Middle frontal gyrus (tissue), 1 donor: ENCODE data around the gene CCT6B.
"Not testable (repeated sequence)": the region's sequence is repeated elsewhere in the genome, so short reads cannot be mapped to it uniquely, and the experiment has no call there.

Source experiments
- DNase-seq: peaks from one replicate; pipeline ENCODE4 v3.0.0-alpha.2; 2015; ENCODE audit warnings: low spot score; ENCODE audit errors: extremely low spot score

Gene CCT6B

DNA sequence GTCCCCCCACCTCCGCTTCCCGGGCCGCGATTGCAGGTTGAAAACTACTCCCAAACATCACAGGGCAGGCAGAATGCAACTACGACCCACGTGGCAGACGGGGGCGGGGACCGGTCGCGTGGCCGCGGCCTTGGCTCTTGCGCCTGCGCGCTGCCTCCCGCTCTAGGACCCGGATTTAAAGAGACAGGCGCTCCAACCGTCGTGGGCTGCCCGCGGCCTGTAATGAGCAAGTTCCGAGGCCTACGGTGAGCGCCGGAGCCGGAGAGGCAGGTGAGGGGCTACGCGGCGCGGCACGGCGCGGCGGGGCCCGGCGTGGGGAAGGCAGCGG, 19.1 kb upstream of the CCT6B start, which contains the start of gene LIG3:
TSS of gene LIG3 (plus strand) at position 160 of the 328 bp plus-strand sequence. CDS start 2,494 bp downstream, outside the sequence.
- DNase-seq = peak; percentile 88

DNA sequence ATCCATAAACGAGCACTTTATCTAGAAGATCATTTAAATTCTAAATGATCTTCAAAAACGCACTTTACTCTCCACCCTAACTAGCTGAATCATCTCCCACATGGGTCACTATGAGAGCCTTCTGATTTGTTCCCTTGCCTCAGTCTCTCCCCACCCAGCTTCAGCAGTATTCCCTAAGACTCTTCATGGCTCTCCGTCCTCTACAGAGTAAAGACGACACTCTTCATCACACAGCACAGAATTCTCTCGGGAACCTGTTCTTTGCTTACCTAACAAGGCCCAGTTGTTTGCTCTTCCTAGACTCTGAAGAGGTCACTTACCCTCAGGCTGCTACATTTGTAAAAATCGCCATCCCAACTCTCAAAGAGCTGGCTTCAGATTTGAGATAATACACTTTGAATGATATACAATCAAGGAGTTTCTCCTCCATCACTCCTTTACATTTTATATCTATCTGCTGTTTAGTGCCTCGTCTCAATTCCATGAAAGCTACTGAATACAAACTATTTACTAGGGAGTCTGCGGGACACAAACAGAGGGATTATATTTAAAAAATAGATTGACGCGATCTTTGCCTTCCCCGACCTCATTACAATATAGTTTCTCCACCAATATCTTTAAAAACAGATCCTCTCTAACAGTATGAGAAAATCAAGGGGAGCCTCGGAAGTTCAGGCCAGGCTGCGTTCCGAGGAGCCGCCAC, 18.5 kb upstream of the CCT6B start:
- DNase-seq = no peak

DNA sequence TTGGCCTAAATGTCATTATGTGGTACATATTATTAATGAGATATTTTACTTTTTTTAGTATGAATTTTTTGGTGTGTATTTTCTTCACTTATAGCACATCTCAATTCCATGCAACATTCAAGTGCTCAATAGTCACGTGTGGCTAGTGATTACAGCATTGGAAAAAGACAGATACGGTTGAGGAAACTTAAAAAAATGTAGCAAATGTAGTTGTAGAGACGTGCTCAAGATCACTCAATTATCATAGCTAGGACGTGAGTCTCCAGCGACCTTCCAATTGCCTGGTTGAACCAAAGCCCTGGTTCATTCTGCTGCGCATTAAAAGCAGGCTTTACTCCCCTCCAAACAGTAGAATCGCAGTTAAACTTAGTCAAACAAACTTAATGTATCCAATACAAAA, 17.9 kb upstream of the CCT6B start:
- DNase-seq = no peak

GRCh38 chr17:34974794-34975785, 13.8 kb upstream of the CCT6B start:
- no peak for DNase-seq

- DNase-seq = no peak
These were observed 12.9 kb upstream of the CCT6B start for GRCh38 chr17:34974179-34974578.

GRCh38 chr17:34958438-34958837, 2.8 kb downstream of the CCT6B start:
- no peak for DNase-seq

DNA sequence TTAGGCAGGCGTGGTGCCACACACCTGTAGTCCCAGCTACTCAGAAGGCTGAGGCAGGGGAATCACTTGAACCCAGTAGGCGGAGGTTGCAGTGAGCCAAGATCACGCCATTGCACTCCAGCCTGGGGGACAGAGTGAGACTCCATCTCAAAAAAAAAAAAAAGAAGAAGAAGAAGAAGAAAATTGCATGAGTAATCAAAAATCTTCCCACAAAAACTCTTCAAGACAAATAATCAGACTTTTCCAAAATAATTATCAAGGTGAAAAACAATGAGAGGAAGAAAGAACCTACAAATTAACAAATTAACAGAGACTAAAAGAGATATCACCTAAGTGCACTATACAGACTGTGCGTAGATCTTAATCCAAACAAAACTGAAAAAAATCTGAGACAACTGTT, 10.5 kb downstream of the CCT6B start:
- not testable (repeated sequence) for DNase-seq

DNA sequence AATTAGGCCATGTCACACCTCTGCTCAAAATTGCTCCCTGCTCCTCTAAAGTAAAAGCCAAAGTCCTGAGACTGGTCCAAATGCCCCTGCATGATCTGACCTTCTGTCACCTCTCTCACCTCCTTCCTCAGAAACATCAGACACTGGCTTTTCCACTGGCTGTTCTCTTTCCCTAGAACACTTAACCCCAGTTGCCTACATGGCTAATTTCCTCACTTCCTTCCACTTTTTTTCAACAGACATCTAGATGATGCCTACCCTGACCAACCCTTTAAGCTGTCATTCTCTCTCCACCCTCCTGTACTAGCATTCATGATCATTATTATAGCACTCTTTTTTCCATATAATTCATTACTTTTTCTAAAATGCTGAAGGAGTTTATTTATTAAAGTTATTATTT, 31.0 kb downstream of the CCT6B start:
- no peak for DNase-seq

- no peak for DNase-seq
These were observed 34.6 kb downstream of the CCT6B start for GRCh38 chr17:34926661-34927060.

DNA sequence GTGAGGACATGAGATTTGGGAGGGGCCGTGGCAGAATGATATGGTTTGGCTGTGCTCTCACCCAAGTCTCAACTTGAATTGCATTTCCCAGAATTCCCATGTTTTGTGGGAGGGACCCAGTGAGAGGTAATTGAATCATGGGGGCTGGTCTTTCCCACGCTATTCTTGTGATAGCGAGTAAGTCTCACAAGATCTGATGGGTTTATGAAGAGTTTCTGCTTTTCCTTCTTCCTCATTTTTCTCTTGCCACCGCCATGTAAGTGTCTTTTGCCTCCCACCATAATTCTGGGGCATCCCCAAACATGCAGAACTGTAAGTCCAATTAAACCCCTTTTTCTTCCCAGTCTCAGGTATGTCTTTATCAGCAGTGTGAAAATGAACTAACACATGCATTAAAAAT, 40.6 kb downstream of the CCT6B start:
- no peak for DNase-seq

GRCh38 chr17:34917381-34917780, 43.9 kb downstream of the CCT6B start:
- no peak for DNase-seq

- no peak for DNase-seq
These were observed 45.1 kb downstream of the CCT6B start for GRCh38 chr17:34916120-34916519.

DNA sequence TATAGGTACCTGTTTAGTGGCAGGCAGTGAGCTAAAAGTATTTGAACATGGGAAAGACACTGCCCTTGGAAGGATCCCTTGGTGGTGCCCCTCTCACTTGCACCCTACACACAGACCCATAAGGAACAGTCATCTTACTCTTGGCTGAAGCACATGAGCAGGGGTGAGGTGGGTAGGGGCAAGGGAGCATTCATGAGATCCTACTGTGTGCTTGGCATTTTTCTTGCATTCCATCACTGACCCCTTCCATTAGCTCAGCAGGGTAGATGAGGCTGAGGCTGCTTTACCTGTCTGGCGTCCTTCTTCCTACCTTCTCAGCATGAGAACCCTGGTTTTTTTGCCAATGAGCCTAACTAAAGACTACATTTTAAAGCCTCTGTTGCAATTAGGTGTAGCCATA, 48.3 kb downstream of the CCT6B start:
- no peak for DNase-seq

- no peak for DNase-seq
These were observed 52.2 kb downstream of the CCT6B start for GRCh38 chr17:34909040-34909439.

GRCh38 chr17:34902831-34903547, 58.3 kb downstream of the CCT6B start:
- DNase-seq = no peak

DNA sequence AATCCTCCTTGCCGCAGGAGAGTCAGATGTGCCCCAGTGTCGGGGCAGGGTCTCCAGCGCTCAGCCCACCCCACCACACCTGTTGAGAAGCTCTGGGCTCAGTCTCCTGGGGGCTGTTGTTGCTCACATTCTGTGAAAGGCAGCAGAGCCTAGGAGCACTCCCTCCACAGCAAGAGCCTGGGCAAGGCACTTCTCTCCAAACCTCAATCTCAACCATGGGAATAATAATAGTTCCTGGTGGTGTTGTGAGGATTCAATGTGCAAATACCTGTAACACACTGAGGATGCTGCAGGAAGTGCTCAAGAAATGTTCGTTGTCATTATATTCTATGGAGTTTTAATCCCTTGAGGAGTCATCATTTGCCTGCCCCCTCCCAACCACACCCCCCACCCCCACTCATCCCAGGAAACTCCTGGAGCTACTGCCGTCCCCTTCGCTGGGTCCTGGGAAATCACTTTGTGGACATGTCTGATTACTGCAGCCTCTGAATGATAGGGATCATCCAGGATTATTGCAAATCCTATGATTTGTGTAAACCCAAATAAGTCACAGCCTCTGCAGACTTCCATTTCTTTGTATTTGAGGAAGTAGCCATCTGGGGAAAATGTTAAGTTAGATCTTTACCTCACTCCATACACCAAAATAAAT, 61.5 kb downstream of the CCT6B start:
- DNase-seq = no peak

DNA sequence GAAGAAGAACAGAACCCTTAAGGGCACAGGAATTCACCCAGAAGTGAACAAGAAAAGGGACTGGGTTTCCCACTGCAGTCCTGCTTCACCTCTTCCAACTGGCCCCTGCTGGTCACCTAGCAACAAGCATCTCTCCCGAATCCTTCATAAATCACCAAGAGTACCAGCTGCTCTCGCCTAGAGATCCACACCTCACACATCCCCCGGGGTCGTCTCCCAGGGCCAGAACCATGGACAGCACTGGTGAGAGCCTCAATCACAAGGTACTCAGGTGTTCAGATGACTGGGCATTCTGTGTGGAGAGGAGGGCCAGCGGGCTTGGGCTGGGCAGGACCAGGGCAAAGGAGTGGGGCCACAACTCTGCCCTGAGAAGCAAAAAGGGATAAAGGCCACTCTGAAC, 65.9 kb downstream of the CCT6B start:
- no peak for DNase-seq

DNA sequence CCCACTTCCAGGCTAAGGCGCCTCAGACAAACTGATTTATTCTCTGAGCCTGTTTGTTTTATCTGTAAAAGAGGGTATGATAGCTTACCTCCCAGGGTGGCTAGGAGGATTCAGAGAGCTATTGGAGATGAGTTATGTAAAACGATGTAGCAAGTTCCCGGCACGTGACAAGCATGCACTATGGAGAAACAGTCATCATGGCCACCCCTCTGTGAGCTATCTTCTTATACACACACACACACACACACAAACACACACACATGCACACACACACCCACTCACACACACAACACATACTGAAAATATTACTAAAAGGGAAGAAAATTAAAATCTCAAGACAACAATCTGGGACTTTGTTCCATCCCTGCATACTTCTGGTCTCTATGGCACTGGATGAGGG, 66.3 kb downstream of the CCT6B start:
- no peak for DNase-seq

- no peak for DNase-seq
These were observed 68.6 kb downstream of the CCT6B start for GRCh38 chr17:34892461-34893249.

GRCh38 chr17:34886831-34887230, 74.4 kb downstream of the CCT6B start:
- no peak for DNase-seq

DNA sequence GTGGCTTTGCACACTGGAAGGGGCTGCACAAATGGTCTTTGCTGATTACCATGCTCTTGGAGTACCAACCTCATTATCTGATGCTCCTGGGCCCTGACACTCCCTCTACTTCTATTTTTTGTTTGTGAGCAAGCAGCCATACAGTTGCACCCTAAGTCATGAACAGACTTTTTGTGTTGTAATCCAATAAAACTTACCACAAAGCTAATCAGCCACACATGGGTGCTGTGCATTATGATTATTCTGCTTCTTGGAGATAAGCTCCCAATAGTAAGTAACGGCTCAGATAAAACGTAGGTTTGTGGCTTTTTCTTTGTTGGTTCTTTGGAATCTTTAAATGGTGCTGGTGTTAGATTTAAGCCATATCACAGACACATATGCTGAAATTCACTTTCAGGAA, 76.2 kb downstream of the CCT6B start:
- no peak for DNase-seq
